HUES64 (cell line): ENCODE measurements around the gene PCBP3.

Source experiments
- H3K27ac ChIP-seq: 2 replicates; pipeline ENCODE4 v1.7.0; 2013; ENCODE audit warnings: low read depth, low read length, inconsistent platforms
- H3K27me3 ChIP-seq: 2 replicates; pipeline ENCODE4 v1.6.1; 2013; ENCODE audit warnings: mild to moderate bottlenecking, low read length; ENCODE audit not compliant: insufficient read depth
- H3K36me3 ChIP-seq: 2 replicates; pipeline ENCODE4 v1.6.1; 2013; ENCODE audit warnings: mild to moderate bottlenecking, low read length; ENCODE audit not compliant: insufficient read depth
- H3K4me1 ChIP-seq: 2 replicates; pipeline ENCODE4 v1.6.1; 2013; ENCODE audit warnings: mild to moderate bottlenecking, low read length, moderate library complexity; ENCODE audit not compliant: insufficient read depth
- H3K4me3 ChIP-seq: 2 replicates; pipeline ENCODE4 v1.5.1; 2013; ENCODE audit warnings: mild to moderate bottlenecking, low read length, moderate library complexity
- H3K9ac ChIP-seq: 2 replicates; pipeline ENCODE4 v1.6.1; 2013; ENCODE audit warnings: mild to moderate bottlenecking, low read depth, low read length
- H3K9me3 ChIP-seq: 2 replicates; pipeline ENCODE4 v1.6.1; 2013; ENCODE audit warnings: low read depth, low read length; ENCODE audit not compliant: insufficient read depth
- WGBS: fragments of 150-250, 120-280 bp; methylation state at CpG from one replicate; pipeline ENCODE4 v1.1.7; 2013; ENCODE audit warnings: missing lambda C conversion rate; 5-methylcytosine and 5-hydroxymethylcytosine counted together

PCBP3 gene

GRCh38 chr21:45629046-45629981, 14.2 kb upstream of the PCBP3 start:
- no peaks in the 10 kb centered on the region for H3K9me3 ChIP-seq
- no peak overlapping the region for H3K27ac ChIP-seq
- 93% methylated on average over 31 of the region's 31 CpGs for WGBS
- no peak overlapping the region for H3K4me3 ChIP-seq
- H3K27me3 ChIP-seq: no peaks in the 10 kb centered on the region
- H3K9ac ChIP-seq: no peak overlapping the region
- no peaks in the 10 kb centered on the region for H3K36me3 ChIP-seq
- no peaks in the 10 kb centered on the region for H3K4me1 ChIP-seq

GRCh38 chr21:45630066-45630694, 13.3 kb upstream of the PCBP3 start:
- WGBS: 93% methylated on average over 16 of the region's 16 CpGs
- Histone ChIP-seq H3K9me3 (no peaks in the 10 kb centered on the region; the same call in 1 of the 2 replicates), H3K4me1 (no peaks in the 10 kb centered on the region), H3K9ac (no peak overlapping the region), H3K4me3 (no peak overlapping the region), H3K36me3 (no peaks in the 10 kb centered on the region), H3K27ac (no peak overlapping the region), H3K27me3 (no peaks in the 10 kb centered on the region)

GRCh38 chr21:45630876-45631275, 12.6 kb upstream of the PCBP3 start:
- H3K27ac ChIP-seq: no peak overlapping the region
- no peaks in the 10 kb centered on the region for H3K27me3 ChIP-seq
- H3K9me3 ChIP-seq: no peaks in the 10 kb centered on the region; the same call in 1 of the 2 replicates
- no peak overlapping the region for H3K4me3 ChIP-seq
- H3K9ac ChIP-seq: no peak overlapping the region
- no peaks in the 10 kb centered on the region for H3K4me1 ChIP-seq
- WGBS: 90% methylated on average over 22 of the region's 22 CpGs
- H3K36me3 ChIP-seq: no peaks in the 10 kb centered on the region

- Histone ChIP-seq H3K4me3 (no peak overlapping the region), H3K4me1 (no peaks in the 10 kb centered on the region), H3K36me3 (no peaks in the 10 kb centered on the region), H3K9me3 (no peaks in the 10 kb centered on the region; the same call in 1 of the 2 replicates), H3K27ac (no peak overlapping the region), H3K27me3 (no peaks in the 10 kb centered on the region), H3K9ac (no peak overlapping the region)
- WGBS: 94% methylated on average over 11 of the region's 11 CpGs
Measured at GRCh38 chr21:45631540-45631939, 12.0 kb upstream of the PCBP3 start.

- no peak overlapping the region for H3K9ac ChIP-seq
- H3K4me3 ChIP-seq: no peak overlapping the region
- no peaks in the 10 kb centered on the region for H3K27me3 ChIP-seq
- no peak overlapping the region for H3K27ac ChIP-seq
- 95% methylated on average over 13 of the region's 13 CpGs for WGBS
- no peaks in the 10 kb centered on the region for H3K36me3 ChIP-seq
- no peaks in the 10 kb centered on the region for H3K4me1 ChIP-seq
- no peaks in the 10 kb centered on the region; the same call in 1 of the 2 replicates for H3K9me3 ChIP-seq
Measured at GRCh38 chr21:45632160-45632559, 11.4 kb upstream of the PCBP3 start.

GRCh38 chr21:45632637-45633251, 10.8 kb upstream of the PCBP3 start:
- no peaks in the 10 kb centered on the region; the same call in 1 of the 2 replicates for H3K9me3 ChIP-seq
- no peaks in the 10 kb centered on the region for H3K36me3 ChIP-seq
- H3K9ac ChIP-seq: no peak overlapping the region
- no peaks in the 10 kb centered on the region for H3K4me1 ChIP-seq
- H3K27me3 ChIP-seq: no peaks in the 10 kb centered on the region
- H3K4me3 ChIP-seq: no peak overlapping the region
- WGBS: 89% methylated on average over 20 of the region's 20 CpGs
- no peak overlapping the region for H3K27ac ChIP-seq

- no peak overlapping the region for H3K27ac ChIP-seq
- no peak overlapping the region for H3K4me3 ChIP-seq
- no peak overlapping the region for H3K9ac ChIP-seq
- H3K4me1 ChIP-seq: peaks cover 7% of the 10 kb centered on the region; the same call in 1 of the 2 replicates
- H3K36me3 ChIP-seq: no peaks in the 10 kb centered on the region
- WGBS: 88% methylated on average over 18 of the region's 18 CpGs
- H3K27me3 ChIP-seq: peaks cover 2% of the 10 kb centered on the region; the same call in 1 of the 2 replicates
- no peaks in the 10 kb centered on the region; the same call in 1 of the 2 replicates for H3K9me3 ChIP-seq
Measured at GRCh38 chr21:45634511-45635183, 8.9 kb upstream of the PCBP3 start.

GRCh38 chr21:45635271-45636151, 8.0 kb upstream of the PCBP3 start:
- Histone ChIP-seq H3K4me3 (no peak overlapping the region), H3K36me3 (no peaks in the 10 kb centered on the region), H3K9ac (no peak overlapping the region), H3K27me3 (peaks cover 11% of the 10 kb centered on the region), H3K27ac (no peak overlapping the region), H3K4me1 (peaks cover 7% of the 10 kb centered on the region; the same call in 1 of the 2 replicates), H3K9me3 (no peaks in the 10 kb centered on the region; the same call in 1 of the 2 replicates)
- WGBS: 79% methylated on average over 7 of the region's 7 CpGs

GRCh38 chr21:45636459-45636858, 7.1 kb upstream of the PCBP3 start:
- no peaks in the 10 kb centered on the region; the same call in 1 of the 2 replicates for H3K9me3 ChIP-seq
- no peak overlapping the region for H3K4me3 ChIP-seq
- peaks cover 20% of the 10 kb centered on the region for H3K27me3 ChIP-seq
- peaks cover 7% of the 10 kb centered on the region; the same call in 1 of the 2 replicates for H3K4me1 ChIP-seq
- no peak overlapping the region for H3K27ac ChIP-seq
- no peak overlapping the region for H3K9ac ChIP-seq
- no peaks in the 10 kb centered on the region for H3K36me3 ChIP-seq
- WGBS: 99% methylated on average over 3 of the region's 3 CpGs
